ENCODE measurements around the gene BEST3. TPM values are rescaled to one million over a fixed set of nuclear protein-coding genes. Genes with fewer than 3 reads are reported as not detected.

BEST3 gene
- total RNA-seq (1 to 10 TPM in 1 of 2 donors, under 1 TPM in 1; 0.74 to 2.1 TPM), polyA plus RNA-seq (ENCODE audit: insufficient read depth, low read depth, low replicate concordance) (9.8 TPM)
- long read RNA-seq, donor 1: 0 reads
- long read RNA-seq, donor 2: 0 reads

DNA sequence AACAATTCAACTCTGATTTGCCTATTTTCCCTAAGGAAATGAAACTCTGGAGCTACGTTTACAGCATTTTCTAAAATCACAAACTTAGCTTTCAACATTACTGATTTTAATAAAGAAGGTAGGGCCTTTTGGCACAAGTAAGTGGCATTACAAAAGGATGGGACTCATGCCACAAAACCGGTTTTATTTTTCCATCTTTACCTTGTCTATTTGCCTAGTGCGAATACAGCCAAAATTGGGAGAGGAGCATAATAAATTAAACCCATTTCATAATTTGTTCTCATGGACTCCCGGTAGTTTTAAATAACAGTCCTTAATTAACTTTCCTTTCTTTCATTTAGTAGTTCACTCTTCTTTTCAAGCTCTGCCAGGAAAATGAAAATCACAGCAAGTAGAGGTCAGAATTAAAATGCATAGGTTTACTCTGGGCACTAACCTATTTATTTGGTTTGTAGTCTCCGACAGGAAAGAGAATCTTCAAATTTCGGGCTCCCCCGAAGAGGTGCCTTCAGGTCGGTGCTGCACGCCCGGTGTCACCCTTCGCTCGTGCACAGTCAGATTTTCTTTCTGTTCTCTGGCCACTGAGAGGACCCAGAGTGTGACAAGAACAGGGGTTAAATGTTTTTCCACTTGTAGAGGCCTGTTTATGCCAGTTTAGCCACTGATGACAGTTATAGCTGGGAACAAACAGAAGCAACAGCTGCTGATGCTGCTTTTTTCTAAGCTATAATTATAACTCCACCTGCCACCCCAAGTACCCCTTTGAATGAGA, at the start of gene BEST3:
Gene BEST3 (minus strand): TSS at position 535 of the 772 bp plus-strand sequence. CDS start 1,505 bp downstream, outside the sequence.
- 88% methylated on average over 12 of the region's 12 CpGs for WGBS, 2 donors
- intact Hi-C loops (cut with DNase I; ENCODE audit: low total_unique reads): no loop called here
- TF ChIP-seq, protein P1, sequence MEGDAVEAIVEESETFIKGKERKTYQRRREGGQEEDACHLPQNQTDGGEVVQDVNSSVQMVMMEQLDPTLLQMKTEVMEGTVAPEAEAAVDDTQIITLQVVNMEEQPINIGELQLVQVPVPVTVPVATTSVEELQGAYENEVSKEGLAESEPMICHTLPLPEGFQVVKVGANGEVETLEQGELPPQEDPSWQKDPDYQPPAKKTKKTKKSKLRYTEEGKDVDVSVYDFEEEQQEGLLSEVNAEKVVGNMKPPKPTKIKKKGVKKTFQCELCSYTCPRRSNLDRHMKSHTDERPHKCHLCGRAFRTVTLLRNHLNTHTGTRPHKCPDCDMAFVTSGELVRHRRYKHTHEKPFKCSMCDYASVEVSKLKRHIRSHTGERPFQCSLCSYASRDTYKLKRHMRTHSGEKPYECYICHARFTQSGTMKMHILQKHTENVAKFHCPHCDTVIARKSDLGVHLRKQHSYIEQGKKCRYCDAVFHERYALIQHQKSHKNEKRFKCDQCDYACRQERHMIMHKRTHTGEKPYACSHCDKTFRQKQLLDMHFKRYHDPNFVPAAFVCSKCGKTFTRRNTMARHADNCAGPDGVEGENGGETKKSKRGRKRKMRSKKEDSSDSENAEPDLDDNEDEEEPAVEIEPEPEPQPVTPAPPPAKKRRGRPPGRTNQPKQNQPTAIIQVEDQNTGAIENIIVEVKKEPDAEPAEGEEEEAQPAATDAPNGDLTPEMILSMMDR (IDR thresholded peaks at IDR 0.05): no peak
- TF ChIP-seq POLR2A (IDR thresholded peaks at IDR 0.05): no peak
- H3K27me3 ChIP-seq: no peaks in the 10 kb centered on the region
- H3K36me3 ChIP-seq (ENCODE audit: low read depth, missing control alignments): no peaks in the 10 kb centered on the region
- no peaks in the 10 kb centered on the region for H3K4me1 ChIP-seq
- no peaks in the 10 kb centered on the region for H3K9me3 ChIP-seq
- H3K4me3 ChIP-seq: no peak within 1 kb of the TSS
- DNase-seq: no peak
- H3K27ac ChIP-seq: no peak within 1 kb of the TSS

- WGBS, 2 donors: 84 to 87% methylated on average over 4 of the region's 4 CpGs
Measured at GRCh38 chr12:69744109-69744508, 45.0 kb upstream of the BEST3 start.

GRCh38 chr12:69739287-69740191, 40.4 kb upstream of the BEST3 start:
- intact Hi-C loops (cut with DNase I; ENCODE audit: low total_unique reads): no loop called here
- Histone ChIP-seq H3K36me3 (ENCODE audit: low read depth, missing control alignments) (no peaks in the 10 kb centered on the region), H3K27ac (peak overlapping the region; percentile 59 to 86), H3K4me3 (peak overlapping the region; percentile 73 to 90), H3K4me1 (peaks cover 5% of the 10 kb centered on the region), H3K9me3 (no peaks in the 10 kb centered on the region), H3K27me3 (no peaks in the 10 kb centered on the region)
- TF ChIP-seq, protein P1 (IDR thresholded peaks at IDR 0.05): no peak
- TF ChIP-seq POLR2A (IDR thresholded peaks at IDR 0.05): no peak
- WGBS, 2 donors: 1% methylated on average over 23 to 56 of the region's 66 CpGs
- DNase-seq: peak; percentile 61

More at GRCh38 chr12:69744109-69744508, 45.0 kb upstream of the BEST3 start:
- H3K27ac ChIP-seq: no peak overlapping the region
- peaks cover 5% of the 10 kb centered on the region for H3K4me1 ChIP-seq
- H3K27me3 ChIP-seq: no peaks in the 10 kb centered on the region
- intact Hi-C loops (cut with DNase I; ENCODE audit: low total_unique reads): no loop called here
- no peaks in the 10 kb centered on the region for H3K9me3 ChIP-seq
- DNase-seq: no peak
- H3K36me3 ChIP-seq (ENCODE audit: low read depth, missing control alignments): no peaks in the 10 kb centered on the region
- TF ChIP-seq, protein P1 (IDR thresholded peaks at IDR 0.05): no peak
- no peak for TF ChIP-seq POLR2A (IDR thresholded peaks at IDR 0.05)
- no peak overlapping the region for H3K4me3 ChIP-seq

GRCh38 chr12:69738351-69739286, 39.5 kb upstream of the BEST3 start, which contains the start of gene RAB3IP:
TSS of gene RAB3IP (plus strand) at chr12:69738860. CDS start at chr12:69755409, 16,549 bp downstream.
- Histone ChIP-seq H3K27me3 (no peaks in the 10 kb centered on the region), H3K9me3 (no peaks in the 10 kb centered on the region), H3K4me1 (peaks cover 5% of the 10 kb centered on the region), H3K4me3 (peak within 1 kb of the TSS; percentile 73 to 90), H3K27ac (peak within 1 kb of the TSS; percentile 59 to 86), H3K36me3 (ENCODE audit: low read depth, missing control alignments) (no peaks in the 10 kb centered on the region)
- WGBS, 2 donors: 1 to 8% methylated on average over 5 to 38 of the region's 110 CpGs
- intact Hi-C loops (cut with DNase I; ENCODE audit: low total_unique reads): no loop called here
- TF ChIP-seq, protein P1 (IDR thresholded peaks at IDR 0.05): peak in 2 of 3 experiments; percentile 44 to 57
- TF ChIP-seq POLR2A (IDR thresholded peaks at IDR 0.05): no peak
- peak; percentile 91 for DNase-seq

All from testis (tissue), 5 donors.